Fibroblast of villous mesenchyme (primary cell): ENCODE results near the gene MTCH1. TPM values are rescaled to one million over a fixed set of nuclear protein-coding genes. Genes with fewer than 3 reads are reported as not detected.

Experiments
- DNase-seq: peaks from one replicate; pipeline ENCODE4 v3.0.0-alpha.2; 2010; ENCODE audit warnings: low read depth
- H3K4me3 ChIP-seq: 2 replicates; pipeline ENCODE4 v1.5.1; 2011; ENCODE audit warnings: low read depth, mild to moderate bottlenecking, low read length
- CTCF ChIP-seq: IDR thresholded peaks from 2 replicates; pipeline ENCODE4 v1.5.1; 2012; ENCODE audit warnings: low read depth, mild to moderate bottlenecking, low read length; ENCODE audit not compliant: insufficient read depth
- total RNA-seq: library from RNA; depleted of rRNA; stranded (reverse); fragments of >200 nt; gene quantifications from 2 replicates; pipeline ENCODE4 v1.2.3, GENCODE V29; 2012

MTCH1 gene
- total RNA-seq, 1 donor = 228 TPM

GRCh38 chr6:37027811-37028469 lies 41.9 kb upstream of the MTCH1 start:
- DNase-seq = no peak
- no peak overlapping the region for H3K4me3 ChIP-seq
- TF ChIP-seq CTCF = no peak

- no peak overlapping the region for H3K4me3 ChIP-seq
- no peak for TF ChIP-seq CTCF
- DNase-seq = no peak
These were observed 41.2 kb upstream of the MTCH1 start for GRCh38 chr6:37027036-37027720.

- no peak for TF ChIP-seq CTCF
- H3K4me3 ChIP-seq = no peak overlapping the region
- no peak for DNase-seq
These were observed 39.8 kb upstream of the MTCH1 start for GRCh38 chr6:37025621-37026466.

DNA sequence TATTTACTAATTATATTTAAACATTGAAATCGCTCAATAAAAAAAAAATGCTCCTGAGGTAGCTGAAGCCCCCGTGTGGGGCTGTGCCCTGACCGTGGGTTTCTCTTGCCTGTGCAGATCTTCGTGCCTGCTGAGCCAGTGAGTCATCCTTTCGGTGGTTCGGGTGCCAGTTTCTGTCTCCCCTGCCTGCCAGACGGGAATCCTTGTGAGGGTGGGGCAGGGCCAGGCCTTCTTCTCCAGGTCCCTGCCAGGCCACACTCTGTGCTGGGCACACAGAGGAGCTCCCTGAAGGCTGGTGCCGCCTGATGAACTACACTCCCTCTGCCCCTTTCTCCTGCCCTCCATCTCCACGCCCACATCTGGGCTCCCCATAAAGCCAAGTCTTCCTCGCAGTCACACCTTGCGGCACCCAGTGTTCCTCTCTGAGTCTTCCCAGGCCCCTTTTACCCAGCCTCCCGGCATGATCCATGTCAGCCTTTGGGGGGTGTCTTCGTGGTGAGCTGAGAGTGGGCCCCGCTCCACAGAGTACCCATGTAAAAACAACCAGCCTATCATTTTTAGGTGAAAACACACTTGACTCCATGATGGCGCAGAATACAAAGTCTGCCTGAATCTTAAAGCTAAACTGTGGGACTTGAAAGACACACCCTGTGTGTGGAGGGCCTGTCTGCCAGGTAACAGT lies 38.8 kb upstream of the MTCH1 start:
- H3K4me3 ChIP-seq = no peak overlapping the region
- DNase-seq = no peak
- no peak for TF ChIP-seq CTCF

DNA sequence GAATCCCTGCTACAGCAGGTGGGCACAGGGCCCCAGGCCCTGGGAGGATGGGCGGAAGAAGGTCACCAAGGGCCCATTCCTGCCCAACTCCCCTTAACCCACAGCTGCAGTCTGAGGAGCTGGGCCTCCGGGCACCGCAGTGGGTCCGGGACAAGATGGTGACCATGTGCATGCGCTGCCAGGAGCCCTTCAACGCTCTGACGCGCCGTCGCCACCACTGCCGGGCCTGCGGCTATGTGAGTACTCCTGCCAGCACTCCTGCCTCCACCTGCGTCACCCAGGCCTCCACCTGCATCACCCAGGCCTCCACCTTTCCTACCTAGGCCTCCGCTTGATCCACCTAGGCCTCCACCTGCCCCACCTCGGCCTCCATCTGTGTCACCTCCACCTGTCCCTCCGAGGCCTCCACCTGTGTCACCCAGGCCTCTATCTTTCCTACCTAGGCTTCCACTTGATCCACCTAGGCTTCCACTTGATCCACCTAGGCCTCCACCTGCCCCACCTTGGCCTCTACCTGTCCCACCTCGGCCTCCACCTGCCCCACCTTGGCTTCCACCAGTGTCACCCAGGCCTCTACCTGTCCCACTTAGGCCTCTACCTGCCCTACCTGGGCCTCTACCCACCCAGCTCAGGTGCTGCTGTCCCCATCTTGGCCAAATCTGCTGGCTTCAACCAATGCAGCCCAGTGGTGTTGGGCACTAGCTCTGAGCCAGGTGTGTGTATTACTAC lies 36.3 kb upstream of the MTCH1 start:
- no peak overlapping the region for H3K4me3 ChIP-seq
- no peak for TF ChIP-seq CTCF
- no peak for DNase-seq
